Transverse colon (tissue), 4 donors: ENCODE data around the gene RTL5. TPM values are rescaled to one million over a fixed set of nuclear protein-coding genes. Genes with fewer than 3 reads are reported as not detected.

ENCODE experiments used
- DNase-seq: peaks from one replicate; pipeline ENCODE4 v3.0.0-alpha.2; 2019
- H3K27ac ChIP-seq, 4 donors: fragments of 200-600 bp; sonication (generic); 2 replicates each; pipeline ENCODE4 v1.5.1; 2016 to 2018; ENCODE audit warnings: inconsistent platforms in 4 of 4
- H3K27me3 ChIP-seq: fragments of 200-600 bp; sonication (generic); 2 replicates; pipeline ENCODE4 v1.5.1; 2017; ENCODE audit warnings: inconsistent platforms
- H3K36me3 ChIP-seq, 4 donors: fragments of 200-600 bp; sonication (generic); 2 replicates each; pipeline ENCODE4 v1.5.1; 2017 to 2019; ENCODE audit warnings: inconsistent platforms in 4 of 4
- H3K4me1 ChIP-seq, 4 donors: fragments of 200-600 bp; sonication (generic); 2 replicates each; pipeline ENCODE4 v1.5.1; 2017 to 2020; ENCODE audit warnings: inconsistent platforms in 4 of 4
- H3K4me3 ChIP-seq, 4 donors: fragments of 200-600 bp; sonication (generic); 1 replicate in 1 of 4; 2 replicates in 3 of 4; pipeline versions ENCODE4 v1.5.1 to v1.6.1; 2017 to 2019; ENCODE audit warnings: inconsistent platforms in 4 of 4
- H3K9me3 ChIP-seq, 2 donors: fragments of 200-600 bp; sonication (generic); 2 replicates each; pipeline ENCODE4 v1.5.1; 2017 to 2019; ENCODE audit warnings: inconsistent platforms in 2 of 2
- CTCF ChIP-seq, 5 experiments: fragments of 200-600 bp in 3 of 5; fragments of 450-650 bp in 2 of 5; sonication (generic) in 3 of 5; IDR thresholded peaks; 1 replicate in 2 of 5; 2 replicates in 3 of 5; pipeline ENCODE4 v1.5.1; 2016 to 2017; ENCODE audit warnings: antibody characterized with exemption in 5 of 5, inconsistent platforms in 3 of 5, mild to moderate bottlenecking in 2 of 5, moderate library complexity in 1 of 5
- EP300 ChIP-seq: sonication (generic); formaldehyde crosslinking; IDR thresholded peaks from one replicate; pipeline ENCODE4 v1.6.1; 2017; ENCODE audit warnings: antibody characterized with exemption, low read depth
- POLR2A ChIP-seq: fragments of 450-650 bp; IDR thresholded peaks from one replicate; pipeline ENCODE4 v1.6.1; 2016; ENCODE audit warnings: antibody characterized with exemption, mild to moderate bottlenecking, moderate library complexity
- POLR2AphosphoS5 ChIP-seq, 3 donors: sonication (generic); formaldehyde crosslinking; IDR thresholded peaks; one replicate each; pipeline ENCODE4 v1.6.1; 2016; ENCODE audit warnings: antibody characterized with exemption in 3 of 3
- WGBS, 2 donors: methylation state at CpG; one replicate each; pipeline ENCODE4 v1.1.5; 2018; ENCODE audit warnings: low coverage in 1 of 2; 5-methylcytosine and 5-hydroxymethylcytosine counted together
- in situ Hi-C, 4 donors: fragments of 200-750 bp; cut with MboI; loops; one replicate each; pipeline versions ENCODE4 v1.15.0 to v1.15.1; 2017; ENCODE audit warnings: low sequenced_read_pairs in 3 of 4, low pct_ligation_motif_present in 1 of 4, low pct_unique_long_range_greater_than_20kb in 1 of 4
- intact Hi-C: fragments of 100-400 bp; cut with DNase I; formaldehyde crosslinking; loops from one replicate; pipeline ENCODE4 v1.15.1; 2023; ENCODE audit warnings: low total_unique reads
- total RNA-seq, 4 donors: library from RNA; depleted of rRNA; stranded (reverse); fragments of >200 nt; gene quantifications; one replicate each; pipeline ENCODE4 v1.1.0, GENCODE V29; 2016

The RTL5 gene
- total RNA-seq, 4 donors from 2014 or later = 1.3 to 6.0 (median 2.5) TPM

- Histone ChIP-seq H3K27ac (no peak overlapping the region), H3K4me3 (no peak overlapping the region), H3K36me3 (no peaks in the 10 kb centered on the region), H3K27me3 (no peaks in the 10 kb centered on the region), H3K9me3 (no peaks in the 10 kb centered on the region), H3K4me1 (no peaks in the 10 kb centered on the region)
- intact Hi-C loops = no loop called here
- no peak for TF ChIP-seq POLR2AphosphoS5 (IDR thresholded peaks at IDR 0.05)
- TF ChIP-seq CTCF (IDR thresholded peaks at IDR 0.05) = no peak
- TF ChIP-seq EP300 = no peak
- TF ChIP-seq POLR2A = no peak
- in situ Hi-C loops = no loop called here
- 58 to 67% methylated on average over 1 to 4 of the region's 4 CpGs for WGBS, 2 donors
- DNase-seq = no peak
Observed at GRCh38 chrX:72102760-72103159, 29.0 kb downstream of the RTL5 start.

- Histone ChIP-seq H3K4me1 (no peaks in the 10 kb centered on the region), H3K9me3 (no peaks in the 10 kb centered on the region), H3K36me3 (no peaks in the 10 kb centered on the region), H3K4me3 (no peak overlapping the region), H3K27ac (no peak overlapping the region), H3K27me3 (no peaks in the 10 kb centered on the region)
- TF ChIP-seq EP300 = no peak
- no peak for TF ChIP-seq POLR2A
- TF ChIP-seq POLR2AphosphoS5 (IDR thresholded peaks at IDR 0.05) = no peak
- TF ChIP-seq CTCF (IDR thresholded peaks at IDR 0.05) = no peak
- intact Hi-C loops (no loop called here), in situ Hi-C loops (no loop called here)
- DNase-seq = no peak
- 66% methylated on average over 2 of the region's 2 CpGs; no CpG with 5 or more reads in 1 of the 2 donors for WGBS, 2 donors
Observed at GRCh38 chrX:72102126-72102525, 29.6 kb downstream of the RTL5 start.

GRCh38 chrX:72101597-72102037, 30.1 kb downstream of the RTL5 start:
- WGBS, 2 donors = 63% methylated on average over 4 of the region's 4 CpGs; no CpG with 5 or more reads in 1 of the 2 donors
- Histone ChIP-seq H3K27ac (no peak overlapping the region), H3K27me3 (no peaks in the 10 kb centered on the region), H3K9me3 (no peaks in the 10 kb centered on the region), H3K4me3 (no peak overlapping the region), H3K4me1 (no peaks in the 10 kb centered on the region), H3K36me3 (no peaks in the 10 kb centered on the region)
- in situ Hi-C loops (no loop called here), intact Hi-C loops (no loop called here)
- no peak for TF ChIP-seq CTCF (IDR thresholded peaks at IDR 0.05)
- no peak for TF ChIP-seq POLR2A
- no peak for TF ChIP-seq EP300
- TF ChIP-seq POLR2AphosphoS5 (IDR thresholded peaks at IDR 0.05) = no peak
- no peak for DNase-seq

- no peaks in the 10 kb centered on the region for H3K9me3 ChIP-seq
- TF ChIP-seq CTCF (IDR thresholded peaks at IDR 0.05) = no peak
- H3K4me1 ChIP-seq = no peaks in the 10 kb centered on the region
- intact Hi-C loops = no loop called here
- H3K4me3 ChIP-seq = no peak overlapping the region
- in situ Hi-C loops = no loop called here
- peak; percentile 41 for DNase-seq
- no peaks in the 10 kb centered on the region for H3K36me3 ChIP-seq
- H3K27ac ChIP-seq = no peak overlapping the region
- H3K27me3 ChIP-seq = no peaks in the 10 kb centered on the region
- WGBS, 2 donors = 65% methylated on average over 9 of the region's 9 CpGs; no CpG with 5 or more reads in 1 of the 2 donors
Observed at GRCh38 chrX:72100824-72101351, 30.8 kb downstream of the RTL5 start.
